SU-DHL-6 (cell line): ENCODE results near the gene LRP1B.

Experiments
- H2AFZ ChIP-seq: fragments of 200-600 bp; sonication (generic); 2 replicates; pipeline ENCODE4 v1.6.1; 2014; ENCODE audit warnings: low read depth, mild to moderate bottlenecking, moderate library complexity, mixed read lengths, antibody characterized with exemption, low read length; ENCODE audit not compliant: severe bottlenecking
- H3F3A ChIP-seq: fragments of 200-600 bp; shearing (Covaris generic); 2 replicates; pipeline ENCODE4 v1.6.0; 2016; ENCODE audit warnings: antibody characterized with exemption, mild to moderate bottlenecking; ENCODE audit not compliant: insufficient read depth
- H3K27ac ChIP-seq: fragments of 200-600 bp; sonication (generic); 2 replicates; pipeline ENCODE4 v1.5.1; 2016; ENCODE audit warnings: low read depth, mild to moderate bottlenecking, low read length, moderate library complexity, mixed read lengths
- H3K27me3 ChIP-seq: fragments of 200-600 bp; sonication (generic), shearing (Covaris generic); 2 replicates; pipeline ENCODE4 v1.6.0; 2014; ENCODE audit warnings: mild to moderate bottlenecking, low read length
- H3K36me3 ChIP-seq: fragments of 200-600 bp; sonication (generic); 2 replicates; pipeline ENCODE4 v1.6.1; 2014; ENCODE audit warnings: mild to moderate bottlenecking, low read length, mixed read lengths
- H3K4me2 ChIP-seq: fragments of 300-600, 200-600 bp; shearing (Covaris generic), sonication (generic); 2 replicates; pipeline ENCODE4 v1.6.0; 2014; ENCODE audit warnings: low read length, low read depth, mild to moderate bottlenecking; ENCODE audit not compliant: poor library complexity, severe bottlenecking
- H3K4me3 ChIP-seq: fragments of 200-600 bp; sonication (generic); 2 replicates; pipeline ENCODE4 v1.5.1; 2014; ENCODE audit warnings: antibody characterized with exemption, low read length, mild to moderate bottlenecking, mixed read lengths; ENCODE audit not compliant: insufficient read depth, poor library complexity, severe bottlenecking
- H3K79me2 ChIP-seq: fragments of 200-600 bp; sonication (generic); 2 replicates; pipeline ENCODE4 v1.6.1; 2014; ENCODE audit warnings: mild to moderate bottlenecking, low read length, moderate library complexity; ENCODE audit not compliant: insufficient read depth
- H3K9ac ChIP-seq: fragments of 200-600 bp; sonication (generic); 2 replicates; pipeline ENCODE4 v1.7.0; 2014; ENCODE audit warnings: mild to moderate bottlenecking, low read length
- H3K9me2 ChIP-seq: fragments of 200-600 bp; sonication (generic); replicated peaks from 2 replicates; pipeline ENCODE4 v1.6.1; 2014; ENCODE audit warnings: low read length; ENCODE audit not compliant: insufficient read depth
- H3K9me3 ChIP-seq: fragments of 200-600 bp; sonication (generic); 2 replicates; pipeline ENCODE4 v1.6.1; 2014; ENCODE audit warnings: low read length, mixed read lengths; ENCODE audit not compliant: insufficient read depth
- H4K20me1 ChIP-seq: fragments of 200-600 bp; sonication (generic); 2 replicates; pipeline ENCODE4 v1.6.1; 2014; ENCODE audit warnings: low read depth, mild to moderate bottlenecking, antibody characterized with exemption, low read length, moderate library complexity, mixed read lengths
- EZH2phosphoT487 ChIP-seq: fragments of 200-600 bp; sonication (generic), shearing (Covaris generic); conservative IDR thresholded peaks from 2 replicates; pipeline ENCODE4 v1.6.1; 2018; ENCODE audit warnings: mild to moderate bottlenecking, antibody characterized with exemption, low read length, moderate library complexity, mixed read lengths
- TF ChIP-seq, protein P1 (sequence below): fragments of 200-600 bp; sonication (generic); IDR thresholded peaks from one replicate; pipeline ENCODE4 v1.5.1; 2017; ENCODE audit warnings: antibody characterized with exemption, mild to moderate bottlenecking, low read length, moderate library complexity; ENCODE audit not compliant: insufficient read depth, poor library complexity, severe bottlenecking

LRP1B gene

GRCh38 chr2:141943918-141944317 lies 186.9 kb downstream of the LRP1B start:
- no peaks in the 10 kb centered on the region for H3K27me3 ChIP-seq
- H3K27ac ChIP-seq: no peak overlapping the region
- no peak overlapping the region for H3K4me2 ChIP-seq
- no peaks in the 10 kb centered on the region for H3K36me3 ChIP-seq
- TF ChIP-seq, protein P1, sequence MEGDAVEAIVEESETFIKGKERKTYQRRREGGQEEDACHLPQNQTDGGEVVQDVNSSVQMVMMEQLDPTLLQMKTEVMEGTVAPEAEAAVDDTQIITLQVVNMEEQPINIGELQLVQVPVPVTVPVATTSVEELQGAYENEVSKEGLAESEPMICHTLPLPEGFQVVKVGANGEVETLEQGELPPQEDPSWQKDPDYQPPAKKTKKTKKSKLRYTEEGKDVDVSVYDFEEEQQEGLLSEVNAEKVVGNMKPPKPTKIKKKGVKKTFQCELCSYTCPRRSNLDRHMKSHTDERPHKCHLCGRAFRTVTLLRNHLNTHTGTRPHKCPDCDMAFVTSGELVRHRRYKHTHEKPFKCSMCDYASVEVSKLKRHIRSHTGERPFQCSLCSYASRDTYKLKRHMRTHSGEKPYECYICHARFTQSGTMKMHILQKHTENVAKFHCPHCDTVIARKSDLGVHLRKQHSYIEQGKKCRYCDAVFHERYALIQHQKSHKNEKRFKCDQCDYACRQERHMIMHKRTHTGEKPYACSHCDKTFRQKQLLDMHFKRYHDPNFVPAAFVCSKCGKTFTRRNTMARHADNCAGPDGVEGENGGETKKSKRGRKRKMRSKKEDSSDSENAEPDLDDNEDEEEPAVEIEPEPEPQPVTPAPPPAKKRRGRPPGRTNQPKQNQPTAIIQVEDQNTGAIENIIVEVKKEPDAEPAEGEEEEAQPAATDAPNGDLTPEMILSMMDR: no peak
- no peak for TF ChIP-seq EZH2phosphoT487
- no peak overlapping the region for H3K4me3 ChIP-seq
- H4K20me1 ChIP-seq: no peaks in the 10 kb centered on the region
- H3F3A ChIP-seq: no peaks in the 10 kb centered on the region
- H3K9ac ChIP-seq: no peak overlapping the region
- no peaks in the 10 kb centered on the region for H3K79me2 ChIP-seq
- H3K9me3 ChIP-seq: no peaks in the 10 kb centered on the region
- H3K9me2 ChIP-seq: no peaks in the 10 kb centered on the region
- H2AFZ ChIP-seq: no peak overlapping the region

GRCh38 chr2:141942006-141942789 lies 188.6 kb downstream of the LRP1B start:
- no peaks in the 10 kb centered on the region for H3K9me2 ChIP-seq
- no peaks in the 10 kb centered on the region for H3F3A ChIP-seq
- H3K36me3 ChIP-seq: no peaks in the 10 kb centered on the region
- H3K4me3 ChIP-seq: no peak overlapping the region
- H3K9me3 ChIP-seq: no peaks in the 10 kb centered on the region
- H4K20me1 ChIP-seq: no peaks in the 10 kb centered on the region
- no peak overlapping the region for H3K27ac ChIP-seq
- no peaks in the 10 kb centered on the region for H3K79me2 ChIP-seq
- H3K27me3 ChIP-seq: no peaks in the 10 kb centered on the region
- no peak overlapping the region for H3K4me2 ChIP-seq
- TF ChIP-seq, protein P1: no peak
- no peak for TF ChIP-seq EZH2phosphoT487
- H3K9ac ChIP-seq: no peak overlapping the region
- no peak overlapping the region for H2AFZ ChIP-seq

DNA sequence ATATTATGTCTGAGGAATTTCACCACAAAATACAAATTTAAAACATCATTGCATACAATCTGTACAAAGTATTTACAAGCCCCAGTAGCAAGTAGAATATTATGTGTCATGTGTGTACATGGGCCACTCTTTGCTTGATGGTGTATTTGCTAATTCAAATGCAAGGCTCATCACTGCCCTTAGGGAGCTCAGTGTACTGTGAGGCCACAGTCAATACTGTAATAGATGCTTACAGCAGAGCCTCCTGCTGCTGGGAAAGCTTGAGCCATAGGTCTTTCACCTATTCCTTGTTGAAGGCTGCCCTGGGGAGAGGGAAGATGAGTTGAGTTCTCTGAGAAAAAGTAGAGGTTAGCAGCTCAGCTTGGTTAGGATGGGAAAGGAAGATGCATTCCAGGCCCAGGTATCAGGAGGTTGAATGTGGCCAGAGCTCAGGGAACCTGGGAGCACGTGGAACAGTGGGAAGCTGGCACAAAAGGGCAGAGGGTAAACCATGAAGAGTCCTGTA lies 189.6 kb downstream of the LRP1B start:
- H3K36me3 ChIP-seq: no peaks in the 10 kb centered on the region
- no peak overlapping the region for H3K4me3 ChIP-seq
- no peaks in the 10 kb centered on the region for H4K20me1 ChIP-seq
- H3F3A ChIP-seq: no peaks in the 10 kb centered on the region
- H3K4me2 ChIP-seq: no peak overlapping the region
- no peaks in the 10 kb centered on the region for H3K79me2 ChIP-seq
- H3K27me3 ChIP-seq: no peaks in the 10 kb centered on the region
- H2AFZ ChIP-seq: no peak overlapping the region
- TF ChIP-seq, protein P1: no peak
- no peak for TF ChIP-seq EZH2phosphoT487
- no peaks in the 10 kb centered on the region for H3K9me3 ChIP-seq
- H3K9ac ChIP-seq: no peak overlapping the region
- H3K9me2 ChIP-seq: no peaks in the 10 kb centered on the region
- no peak overlapping the region for H3K27ac ChIP-seq
